ENCODE results near the gene SLCO6A1.
A peak's percentile ranks its signal among the peaks of the same experiment; 100 is the strongest.

SLCO6A1 gene

DNA sequence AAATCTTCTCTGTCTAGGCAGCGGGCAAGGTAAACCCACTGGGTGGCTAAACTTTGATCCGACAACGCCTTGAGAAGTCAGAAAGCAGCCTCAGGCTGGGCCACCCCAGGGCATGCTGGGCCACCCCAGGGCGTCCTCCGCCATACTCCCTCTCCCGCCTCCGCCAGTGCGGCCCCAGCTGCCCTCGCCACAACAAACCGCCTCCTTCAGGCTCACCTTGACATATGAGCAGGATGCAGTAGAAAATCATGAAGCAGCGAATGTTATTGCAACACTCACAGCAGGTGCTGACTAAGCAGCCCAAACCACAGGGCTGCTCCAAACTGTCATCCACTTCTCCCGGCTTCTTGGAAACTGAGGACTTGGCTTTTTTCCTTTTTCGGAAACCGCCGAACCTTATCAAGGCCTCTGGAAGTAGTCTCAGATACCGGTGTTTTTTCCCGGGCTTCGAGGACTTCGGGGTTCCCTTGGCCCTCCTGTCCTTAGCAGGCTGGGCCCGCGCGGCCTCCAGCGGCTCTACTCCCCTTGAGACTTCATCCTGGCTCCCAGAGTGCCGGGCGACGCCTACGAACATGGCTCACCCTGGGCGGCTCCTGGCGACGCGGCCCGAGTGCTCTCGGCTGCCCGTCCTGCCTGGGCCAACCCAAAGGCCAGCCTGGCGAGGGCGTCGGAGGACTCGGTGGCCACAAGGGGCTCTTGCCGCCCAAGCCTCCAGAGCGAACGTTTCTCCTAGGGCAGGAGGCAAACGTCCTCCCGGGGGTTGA, at the start of gene SLCO6A1:
TSS of gene SLCO6A1 (minus strand) at position 731 of the 764 bp plus-strand sequence. CDS start at position 574, 157 bp downstream.
- TF ChIP-seq, protein P1, sequence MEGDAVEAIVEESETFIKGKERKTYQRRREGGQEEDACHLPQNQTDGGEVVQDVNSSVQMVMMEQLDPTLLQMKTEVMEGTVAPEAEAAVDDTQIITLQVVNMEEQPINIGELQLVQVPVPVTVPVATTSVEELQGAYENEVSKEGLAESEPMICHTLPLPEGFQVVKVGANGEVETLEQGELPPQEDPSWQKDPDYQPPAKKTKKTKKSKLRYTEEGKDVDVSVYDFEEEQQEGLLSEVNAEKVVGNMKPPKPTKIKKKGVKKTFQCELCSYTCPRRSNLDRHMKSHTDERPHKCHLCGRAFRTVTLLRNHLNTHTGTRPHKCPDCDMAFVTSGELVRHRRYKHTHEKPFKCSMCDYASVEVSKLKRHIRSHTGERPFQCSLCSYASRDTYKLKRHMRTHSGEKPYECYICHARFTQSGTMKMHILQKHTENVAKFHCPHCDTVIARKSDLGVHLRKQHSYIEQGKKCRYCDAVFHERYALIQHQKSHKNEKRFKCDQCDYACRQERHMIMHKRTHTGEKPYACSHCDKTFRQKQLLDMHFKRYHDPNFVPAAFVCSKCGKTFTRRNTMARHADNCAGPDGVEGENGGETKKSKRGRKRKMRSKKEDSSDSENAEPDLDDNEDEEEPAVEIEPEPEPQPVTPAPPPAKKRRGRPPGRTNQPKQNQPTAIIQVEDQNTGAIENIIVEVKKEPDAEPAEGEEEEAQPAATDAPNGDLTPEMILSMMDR (conservative IDR thresholded peaks at IDR 0.05; ENCODE audit: low read depth, low read length) = no peak
- no peak for DNase-seq (ENCODE audit: low read depth)
- H3K4me3 ChIP-seq (ENCODE audit: low read length) = no peak within 1 kb of the TSS

GRCh38 chr5:102547141-102548035, 48.6 kb upstream of the SLCO6A1 start:
- no peak overlapping the region for H3K4me3 ChIP-seq (ENCODE audit: low read length)
- no peak for DNase-seq (ENCODE audit: low read depth)
- TF ChIP-seq, protein P1 (conservative IDR thresholded peaks at IDR 0.05; ENCODE audit: low read depth, low read length) = no peak

DNA sequence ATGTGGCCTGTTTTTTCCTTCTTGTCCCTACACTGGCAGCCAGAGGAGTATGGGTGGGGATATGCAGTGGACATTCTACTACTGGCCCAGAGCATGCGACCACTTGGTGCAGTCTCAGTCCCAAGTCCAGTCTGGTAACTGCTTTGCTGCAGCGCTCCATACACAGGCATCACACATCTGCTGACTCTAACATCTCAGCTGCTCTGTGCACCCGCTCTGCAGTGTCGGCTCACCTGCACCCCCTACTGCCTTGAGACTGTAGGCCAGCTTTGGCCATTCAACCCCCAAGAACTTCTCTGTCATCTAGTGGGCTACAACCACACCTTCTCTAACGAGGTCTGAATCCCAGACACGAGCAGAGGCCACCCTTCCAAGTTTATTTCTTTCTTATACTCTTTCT, 46.4 kb upstream of the SLCO6A1 start:
- no peak overlapping the region for H3K4me3 ChIP-seq (ENCODE audit: low read length)
- no peak for DNase-seq (ENCODE audit: low read depth)
- TF ChIP-seq, protein P1 (conservative IDR thresholded peaks at IDR 0.05; ENCODE audit: low read depth, low read length) = peak; percentile 40

GRCh38 chr5:102542057-102542456, 43.3 kb upstream of the SLCO6A1 start:
- H3K4me3 ChIP-seq (ENCODE audit: low read length) = no peak overlapping the region
- DNase-seq (ENCODE audit: low read depth) = no peak
- TF ChIP-seq, protein P1 (conservative IDR thresholded peaks at IDR 0.05; ENCODE audit: low read depth, low read length) = no peak

DNA sequence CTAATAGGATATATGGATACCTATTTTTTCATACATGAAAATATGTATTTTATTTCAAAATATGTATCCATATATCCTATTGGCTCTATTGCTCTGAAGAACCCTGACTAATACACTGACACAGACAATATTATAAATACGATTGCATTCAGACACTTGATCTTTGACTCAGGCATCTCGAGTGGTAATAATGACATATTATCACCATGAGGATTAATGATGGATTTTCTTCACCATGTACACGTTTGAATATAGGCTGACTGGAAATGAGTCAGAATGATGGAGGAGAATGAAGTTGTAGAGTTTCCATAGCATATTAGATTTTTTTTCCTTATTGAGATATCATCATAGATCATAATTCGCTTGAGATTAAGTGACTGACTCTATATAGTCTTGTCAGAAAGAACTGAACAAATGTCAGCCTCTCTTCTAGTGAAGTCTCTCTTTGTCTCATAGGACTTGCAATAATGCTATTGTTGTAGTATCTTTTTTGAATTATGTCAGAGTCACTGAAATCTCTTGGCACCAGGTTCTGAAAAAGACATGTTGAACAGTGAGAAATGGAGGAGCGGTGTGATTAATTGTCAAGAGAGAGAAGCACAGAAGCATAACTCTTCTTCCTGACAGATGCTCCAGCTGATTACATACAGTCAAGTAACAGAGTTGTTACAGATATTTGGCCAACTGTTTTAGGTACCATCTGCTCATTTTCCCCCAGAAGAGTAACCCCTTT, 41.4 kb upstream of the SLCO6A1 start:
- TF ChIP-seq, protein P1 (conservative IDR thresholded peaks at IDR 0.05; ENCODE audit: low read depth, low read length) = no peak
- H3K4me3 ChIP-seq (ENCODE audit: low read length) = no peak overlapping the region
- DNase-seq (ENCODE audit: low read depth) = no peak

DNA sequence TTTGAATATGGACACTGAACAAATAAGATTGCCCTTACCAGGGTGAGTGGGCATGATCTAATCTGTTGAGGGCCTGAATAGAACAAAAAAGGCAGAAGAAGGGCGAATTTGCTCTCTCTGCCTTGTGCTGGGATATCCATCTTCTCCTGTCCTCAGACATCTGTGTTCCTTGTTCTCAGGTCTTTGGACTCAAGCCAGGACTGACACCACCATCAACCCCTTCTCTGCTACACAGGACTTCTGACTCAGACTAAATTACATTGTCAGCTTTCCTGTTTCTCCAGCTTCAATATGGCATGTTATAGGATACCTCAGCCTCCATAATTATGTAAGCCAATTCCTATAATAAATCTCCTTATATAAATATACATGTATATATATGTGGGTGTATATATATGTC, 40.8 kb upstream of the SLCO6A1 start:
- TF ChIP-seq, protein P1 (conservative IDR thresholded peaks at IDR 0.05; ENCODE audit: low read depth, low read length) = no peak
- no peak for DNase-seq (ENCODE audit: low read depth)
- no peak overlapping the region for H3K4me3 ChIP-seq (ENCODE audit: low read length)

Data from retinal pigment epithelial cell (primary cell).